CD1c-positive myeloid dendritic cell (primary cell): Measurements from ENCODE around the gene PNN.

Experiments used
- DNase-seq: peaks from one replicate; pipeline ENCODE4 v3.0.0-alpha.2; 2016; ENCODE audit errors: extremely low spot score

Gene PNN

DNA sequence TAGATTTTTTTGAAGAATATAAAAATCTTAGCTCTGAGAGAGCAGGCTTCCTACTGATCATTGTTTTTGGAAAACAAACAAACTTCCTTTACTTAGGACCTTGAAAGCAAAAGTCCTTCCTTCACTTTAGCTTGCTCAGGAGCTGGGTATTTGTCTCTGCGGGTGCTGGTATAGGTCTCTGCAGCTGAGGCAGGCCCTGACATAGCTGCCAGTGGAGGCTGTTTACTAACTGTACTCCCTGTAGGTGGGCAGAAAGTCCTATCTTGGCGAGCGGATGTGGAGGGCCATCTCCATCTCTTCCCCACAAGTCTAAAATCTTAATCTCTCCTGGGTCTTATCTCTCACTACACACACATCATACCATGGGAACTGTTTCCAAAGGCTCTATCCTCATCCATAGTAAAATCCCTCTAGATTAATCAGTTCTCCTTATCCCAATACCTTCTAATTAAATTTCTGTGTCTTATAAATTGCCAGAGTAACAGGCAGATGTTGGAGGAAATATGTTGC lies 54.6 kb downstream of the PNN start:
- DNase-seq, result no peak

DNA sequence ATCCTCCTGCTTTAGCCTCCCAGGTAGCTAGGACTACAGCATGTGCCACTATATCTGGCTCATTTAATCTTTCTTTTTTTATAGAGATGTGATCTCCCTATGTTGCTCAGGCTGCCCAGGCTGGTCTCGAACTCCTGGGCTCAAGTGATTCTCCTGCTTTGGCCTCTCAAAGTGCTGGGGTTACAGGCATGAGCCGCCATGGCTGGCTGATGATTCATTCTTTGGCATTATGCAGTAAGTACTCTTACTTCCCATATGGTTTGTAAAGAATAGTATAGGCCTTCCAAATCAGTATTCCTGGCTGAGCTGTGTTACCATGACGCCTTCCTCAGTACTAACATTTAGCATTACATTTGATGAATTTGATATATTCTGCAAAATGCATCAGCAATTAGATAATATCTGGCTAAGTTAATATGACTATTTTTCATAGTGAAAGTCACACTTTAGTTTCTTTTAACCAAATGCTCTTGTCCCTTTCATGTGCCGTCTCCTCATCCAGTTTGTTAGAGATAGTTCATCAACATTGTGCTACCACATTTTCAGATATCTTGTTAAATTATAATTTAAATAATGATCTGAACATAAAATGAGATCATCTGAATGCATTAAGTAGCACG lies 55.5 kb downstream of the PNN start:
- no peak for DNase-seq

DNA sequence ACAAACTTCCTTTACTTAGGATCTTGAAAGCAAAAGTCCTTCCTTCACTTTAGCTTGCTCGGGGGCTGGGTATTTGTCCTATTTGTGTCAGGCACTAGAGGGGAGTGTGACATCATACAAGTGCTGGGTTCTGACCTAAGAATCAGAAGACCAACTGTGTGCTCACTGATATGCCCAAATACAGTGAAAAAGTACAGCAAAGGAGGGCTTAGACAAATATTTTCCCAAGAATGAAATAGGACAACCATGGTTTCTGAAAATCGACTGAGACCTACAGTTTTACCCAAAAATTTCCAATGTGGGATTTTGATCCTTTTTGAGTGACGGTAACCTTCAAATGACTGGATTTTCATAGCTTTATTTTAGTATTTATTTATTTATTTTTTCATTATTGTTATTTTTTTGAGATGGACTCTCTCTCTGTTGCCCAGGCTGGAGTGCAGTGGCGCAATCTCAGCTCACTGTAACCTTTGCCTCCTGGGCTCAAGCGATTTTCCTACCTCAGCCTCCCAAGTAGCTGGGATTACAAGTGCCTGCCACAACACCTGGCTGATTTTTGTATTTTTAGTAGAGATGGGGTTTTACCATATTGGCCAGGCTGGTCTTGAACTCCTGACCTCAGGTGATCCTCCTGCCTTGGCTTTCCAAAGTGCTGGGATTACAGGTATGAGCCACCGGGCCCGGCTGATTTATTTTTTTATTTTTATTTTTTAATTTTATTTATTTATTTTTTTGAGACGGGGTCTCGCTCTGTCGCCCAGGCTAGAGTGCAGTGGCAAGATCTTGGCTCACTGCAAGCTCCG lies 56.9 kb downstream of the PNN start:
- peak; percentile 47 for DNase-seq
